ENCODE measurements around the gene IL1RL2. TPM values are rescaled to one million over a fixed set of nuclear protein-coding genes. Genes with fewer than 3 reads are reported as not detected.
A peak's percentile ranks its signal among the peaks of the same experiment; 100 is the strongest.

IL1RL2 gene
- total RNA-seq, 1 experiment from 2014 or later: not detected

- peaks cover 9% of the 10 kb centered on the region; the same call in 1 of the 2 replicates for H3K9me3 Mint-ChIP-seq
- H3K4me1 Mint-ChIP-seq: no peaks in the 10 kb centered on the region
- POLR2A ChIA-PET: no interaction called here
- no peaks in the 10 kb centered on the region for H3K27me3 Mint-ChIP-seq (ENCODE audit: low read depth)
- ATAC-seq (peak; percentile 64), DNase-seq (ENCODE audit: low spot score) (no peak)
- no peaks in the 10 kb centered on the region for H3K36me3 Mint-ChIP-seq
- TF ChIP-seq USF2 (CRISPR knock-in tag; IDR thresholded peaks at IDR 0.05) (no peak), JUN (CRISPR knock-in tag; IDR thresholded peaks at IDR 0.05) (no peak), ATF1 (CRISPR knock-in tag; IDR thresholded peaks at IDR 0.05) (no peak), ZSCAN18 (CRISPR knock-in tag; IDR thresholded peaks at IDR 0.05) (no peak), NFYB (CRISPR knock-in tag; conservative IDR thresholded peaks at IDR 0.05; ENCODE audit: low read depth) (no peak), E2F1 (CRISPR knock-in tag; IDR thresholded peaks at IDR 0.05) (no peak), ZBTB21 (CRISPR knock-in tag; IDR thresholded peaks at IDR 0.05; ENCODE audit: borderline replicate concordance) (no peak), AR (CRISPR knock-in tag; IDR thresholded peaks at IDR 0.05) (no peak), ZNF396 (CRISPR knock-in tag; IDR thresholded peaks at IDR 0.05; ENCODE audit: borderline replicate concordance) (no peak), CTCF (IDR thresholded peaks at IDR 0.05) (no peak), ELF4 (CRISPR knock-in tag; IDR thresholded peaks at IDR 0.05; ENCODE audit: low read depth) (no peak), ATF6 (CRISPR knock-in tag; IDR thresholded peaks at IDR 0.05) (no peak), ZNF671 (CRISPR knock-in tag; IDR thresholded peaks at IDR 0.05) (no peak), TCF7 (CRISPR knock-in tag; IDR thresholded peaks at IDR 0.05; ENCODE audit: low read depth) (no peak), PRDM15 (CRISPR knock-in tag; IDR thresholded peaks at IDR 0.05) (no peak), STAT6 (CRISPR knock-in tag; conservative IDR thresholded peaks at IDR 0.05; ENCODE audit: low read depth) (no peak), FOXJ3 (CRISPR knock-in tag; IDR thresholded peaks at IDR 0.05; ENCODE audit: borderline replicate concordance) (no peak), MYBL2 (CRISPR knock-in tag; IDR thresholded peaks at IDR 0.05) (no peak), TP53 (CRISPR knock-in tag; IDR thresholded peaks at IDR 0.05) (no peak)
- CTCF ChIA-PET: interaction anchor here (0.5 to 1.9 kb wide), 8 partner anchors 9 to 201 kb away, joined by 3 to 13 read pairs (median 4); no protein-coding TSS in a partner anchor
- H3K4me3 Mint-ChIP-seq: no peak overlapping the region
- H3K27ac Mint-ChIP-seq: no peak overlapping the region
These were observed 20.0 kb downstream of the IL1RL2 start for GRCh38 chr2:102206666-102207341.
